GM19035 (cell line): ENCODE measurements around the gene ELMO2.

Experiments
- ATAC-seq: cut with Tn5 transposase; IDR thresholded peaks from one replicate; pipeline ENCODE4 v1.9.1; 2021; ENCODE audit not compliant: unreplicated experiment

Gene ELMO2, protein sequence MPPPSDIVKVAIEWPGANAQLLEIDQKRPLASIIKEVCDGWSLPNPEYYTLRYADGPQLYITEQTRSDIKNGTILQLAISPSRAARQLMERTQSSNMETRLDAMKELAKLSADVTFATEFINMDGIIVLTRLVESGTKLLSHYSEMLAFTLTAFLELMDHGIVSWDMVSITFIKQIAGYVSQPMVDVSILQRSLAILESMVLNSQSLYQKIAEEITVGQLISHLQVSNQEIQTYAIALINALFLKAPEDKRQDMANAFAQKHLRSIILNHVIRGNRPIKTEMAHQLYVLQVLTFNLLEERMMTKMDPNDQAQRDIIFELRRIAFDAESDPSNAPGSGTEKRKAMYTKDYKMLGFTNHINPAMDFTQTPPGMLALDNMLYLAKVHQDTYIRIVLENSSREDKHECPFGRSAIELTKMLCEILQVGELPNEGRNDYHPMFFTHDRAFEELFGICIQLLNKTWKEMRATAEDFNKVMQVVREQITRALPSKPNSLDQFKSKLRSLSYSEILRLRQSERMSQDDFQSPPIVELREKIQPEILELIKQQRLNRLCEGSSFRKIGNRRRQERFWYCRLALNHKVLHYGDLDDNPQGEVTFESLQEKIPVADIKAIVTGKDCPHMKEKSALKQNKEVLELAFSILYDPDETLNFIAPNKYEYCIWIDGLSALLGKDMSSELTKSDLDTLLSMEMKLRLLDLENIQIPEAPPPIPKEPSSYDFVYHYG

DNA sequence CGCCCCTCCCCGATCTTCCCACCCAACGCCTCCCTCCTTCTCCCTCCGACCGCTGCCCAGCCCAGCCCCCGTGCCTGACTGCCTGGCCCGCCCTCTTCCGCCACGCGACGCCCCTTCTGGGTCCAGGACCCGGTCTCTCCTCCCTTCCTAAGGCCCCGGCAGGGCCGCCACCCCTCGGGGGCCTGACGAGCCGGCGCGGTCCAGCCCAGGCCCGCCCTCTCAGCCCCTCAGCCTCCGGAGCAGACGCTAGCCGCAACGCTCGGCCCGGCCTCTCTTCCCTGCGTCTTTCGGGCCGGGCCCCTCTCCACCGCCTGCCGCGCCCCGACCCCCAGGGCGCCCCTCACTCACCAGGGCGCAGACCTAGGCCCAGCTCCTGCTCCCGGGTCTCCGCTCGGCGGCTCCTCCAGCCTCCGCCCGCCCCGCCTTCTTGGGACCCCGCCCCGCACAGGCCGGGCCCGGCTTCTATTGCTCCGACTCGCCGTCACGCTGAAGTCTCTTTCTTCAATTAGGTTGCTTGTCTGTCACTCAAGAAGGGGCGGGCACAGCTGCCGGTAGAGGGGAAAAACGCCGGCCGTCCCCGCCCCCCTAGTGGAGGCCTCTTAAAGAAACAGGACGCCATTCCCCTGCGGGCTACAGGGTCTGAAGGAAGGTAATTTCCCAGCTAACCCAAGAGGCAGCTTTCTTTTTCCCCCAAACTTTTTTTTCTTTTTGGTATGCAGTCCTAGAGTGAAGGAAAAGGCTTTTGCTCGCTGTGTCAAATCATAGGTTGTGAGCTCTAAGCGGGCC is at the start of gene ELMO2:
ELMO2 (minus strand) TSS at position 416 of the 786 bp plus-strand sequence. CDS start 12,133 bp downstream, outside the sequence.
- ATAC-seq: peak; percentile 86

DNA sequence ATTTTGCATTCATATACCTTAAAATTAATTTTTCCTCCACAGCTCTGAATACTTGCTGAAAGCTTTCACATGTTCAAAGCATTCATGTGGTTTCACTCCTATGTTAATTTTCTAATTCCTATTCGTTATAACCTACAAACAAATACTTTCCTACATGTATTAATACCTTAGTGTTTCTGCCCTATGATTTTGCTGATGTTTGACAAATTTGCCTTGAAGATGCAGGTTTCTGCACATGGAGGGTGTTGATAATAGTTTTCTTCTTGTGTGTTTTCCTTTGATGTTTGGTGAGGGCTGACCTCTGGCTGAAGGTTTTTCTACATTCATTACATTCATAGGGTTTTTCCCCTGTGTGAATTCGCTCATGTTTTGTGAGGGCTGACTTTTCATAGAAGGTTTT is 49.3 kb upstream of the ELMO2 start:
- no peak for ATAC-seq

DNA sequence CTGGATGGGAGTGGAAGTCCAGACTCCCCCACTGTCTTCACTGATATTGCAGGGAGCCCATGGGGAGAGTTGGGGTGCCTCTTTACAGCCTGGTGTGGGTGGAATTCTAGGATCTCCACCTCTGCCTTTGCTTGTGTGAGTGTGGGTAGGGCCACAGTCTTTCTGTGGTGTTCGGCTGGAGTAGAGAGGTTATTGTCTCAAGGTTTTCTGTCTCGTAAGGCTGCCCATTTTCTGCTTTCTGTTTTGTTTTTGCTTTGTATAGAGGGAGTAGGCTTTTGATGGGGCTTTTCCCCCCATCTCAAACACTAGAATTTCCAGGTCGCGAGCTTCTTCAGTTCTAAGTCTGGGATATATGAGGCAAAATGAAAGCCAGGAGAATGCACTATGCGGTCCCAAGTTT is 40.4 kb upstream of the ELMO2 start:
- ATAC-seq: no peak

DNA sequence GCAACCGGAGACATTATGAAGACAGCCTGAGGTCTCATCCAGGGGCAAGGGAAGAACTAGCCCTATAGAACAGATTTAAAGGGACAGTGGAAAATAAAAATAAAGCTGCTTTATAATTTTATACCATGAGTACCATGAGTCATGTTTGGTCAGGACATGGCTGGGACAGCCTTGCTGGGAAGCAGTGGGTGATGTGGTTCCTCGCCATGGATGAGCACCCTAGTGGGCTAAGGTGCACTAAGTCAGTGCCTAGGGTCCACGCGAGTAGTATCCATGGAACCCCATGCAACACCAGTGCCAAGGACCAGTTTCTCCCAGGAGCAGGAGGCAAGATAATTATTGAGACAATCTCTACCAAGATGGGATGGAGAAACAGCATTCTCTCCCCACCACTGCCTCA is 33.4 kb upstream of the ELMO2 start:
- no peak for ATAC-seq

DNA sequence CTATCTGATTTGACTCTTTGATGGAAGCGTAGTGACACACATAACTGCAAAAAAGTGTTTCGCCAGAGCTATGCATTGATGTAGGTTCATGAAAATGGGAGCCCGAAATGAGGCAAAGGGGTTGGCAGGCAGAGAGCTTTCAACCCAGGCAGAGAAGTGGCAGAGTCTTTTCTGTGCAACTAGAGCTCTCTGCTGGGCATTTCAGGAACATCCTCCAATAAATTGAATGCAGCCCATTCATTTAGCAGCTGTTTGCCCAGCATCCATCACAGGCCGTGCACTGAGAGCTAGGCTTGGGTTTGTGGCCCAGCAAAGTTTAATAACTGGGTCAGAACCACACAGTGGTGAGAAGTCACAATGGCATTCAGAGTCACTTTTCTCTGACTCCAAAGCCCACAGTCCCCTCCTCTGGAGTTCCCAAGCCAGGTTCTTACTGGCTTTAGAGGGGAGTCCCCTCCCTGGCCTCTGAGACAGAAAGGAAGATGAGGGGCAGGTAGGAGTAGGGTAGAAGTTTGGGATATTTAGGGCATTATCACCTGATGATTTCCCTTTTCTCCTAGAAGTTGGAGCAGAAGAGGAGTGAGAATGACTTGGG is 31.8 kb upstream of the ELMO2 start:
- ATAC-seq: no peak

DNA sequence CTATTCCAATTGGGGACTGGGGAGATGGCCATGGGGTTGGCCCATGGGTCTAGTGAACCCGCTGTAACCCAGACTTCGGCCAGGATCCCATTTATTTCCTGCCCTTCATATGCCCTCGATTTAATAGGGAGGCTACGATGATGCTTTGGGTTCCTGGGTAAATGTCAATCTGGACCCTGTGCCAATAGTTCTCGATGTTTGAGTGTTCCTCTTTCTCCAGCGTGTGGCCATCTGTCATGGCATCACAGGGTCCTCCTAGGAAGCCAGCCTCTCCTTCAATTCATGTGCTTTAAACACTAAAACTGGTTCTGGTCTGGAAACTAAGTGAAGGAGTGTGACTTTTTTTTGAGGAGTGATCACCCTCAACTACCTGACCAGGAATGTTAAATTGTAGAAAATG is 28.7 kb upstream of the ELMO2 start:
- ATAC-seq: no peak

DNA sequence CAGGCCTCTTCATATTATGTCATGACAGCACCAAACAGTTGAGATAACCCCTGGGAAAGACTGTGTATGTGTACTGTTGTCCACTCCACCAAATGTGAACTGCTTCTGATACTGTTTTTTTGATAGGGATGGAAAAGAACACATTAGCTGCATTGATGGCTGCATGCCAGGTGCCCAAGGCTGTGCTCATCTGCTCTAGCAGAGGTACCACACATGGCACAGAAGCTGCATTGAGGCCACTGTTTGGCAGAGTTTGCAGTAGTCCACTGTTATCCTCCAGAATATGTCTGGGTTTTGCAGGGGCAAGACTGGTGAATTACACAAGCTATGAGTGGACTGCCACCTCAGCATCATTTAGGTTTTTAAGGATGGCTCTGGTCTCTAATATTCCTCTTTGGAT is 28.2 kb upstream of the ELMO2 start:
- ATAC-seq: no peak

DNA sequence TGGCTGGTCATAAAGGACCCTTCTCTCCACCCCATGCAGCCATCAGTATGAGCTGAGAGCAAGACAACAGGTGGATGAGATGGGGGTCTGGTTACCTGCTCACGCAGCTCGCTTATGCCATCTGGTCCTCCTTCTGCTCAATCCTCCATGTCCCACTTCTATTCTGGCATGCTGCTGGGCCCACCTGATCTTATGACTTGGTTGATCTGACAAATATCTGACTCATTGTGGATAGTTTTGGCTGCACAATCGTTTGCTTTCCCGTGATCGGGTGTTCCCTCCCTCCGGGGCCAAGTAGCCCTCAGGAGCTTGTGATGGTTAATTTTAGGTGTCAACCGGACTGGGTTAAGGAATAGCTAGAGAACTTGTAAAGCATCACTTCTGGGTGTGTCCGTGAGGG is 26.6 kb upstream of the ELMO2 start:
- ATAC-seq: no peak

DNA sequence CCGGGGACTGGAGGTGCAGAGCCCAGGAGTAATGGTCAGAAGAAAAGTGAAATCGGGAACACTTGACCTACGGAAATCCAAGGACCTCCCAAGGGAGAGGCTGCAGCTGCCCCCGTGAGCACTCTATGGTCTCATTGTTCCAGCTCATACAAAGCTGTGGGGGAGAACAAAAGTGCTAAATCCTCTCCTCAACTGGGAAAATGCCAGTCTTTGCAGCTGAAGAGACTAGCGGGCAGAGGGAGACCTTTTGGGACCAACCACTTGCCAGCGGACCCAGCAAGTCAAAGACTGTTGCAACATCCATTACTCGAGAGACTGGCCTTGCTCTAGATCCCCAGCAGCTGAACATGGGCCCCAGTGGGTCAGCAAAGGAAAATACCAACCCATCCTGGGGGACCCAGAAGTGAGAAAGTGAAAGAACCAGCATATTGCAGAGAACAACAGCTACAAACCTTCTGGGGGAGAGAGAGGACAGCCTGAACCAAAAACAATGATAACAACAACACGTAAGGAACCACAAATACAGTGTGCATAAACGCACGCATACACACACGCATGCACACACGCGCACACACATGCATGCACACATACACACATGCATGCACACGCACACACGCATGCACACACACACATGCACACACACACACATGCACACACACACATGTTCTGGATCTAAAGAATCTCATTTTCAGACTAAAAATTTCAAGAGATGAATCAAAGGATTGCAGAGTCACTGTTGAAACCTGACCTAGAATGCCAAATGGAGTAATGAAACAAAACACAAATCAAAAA is 24.7 kb upstream of the ELMO2 start:
- no peak for ATAC-seq

DNA sequence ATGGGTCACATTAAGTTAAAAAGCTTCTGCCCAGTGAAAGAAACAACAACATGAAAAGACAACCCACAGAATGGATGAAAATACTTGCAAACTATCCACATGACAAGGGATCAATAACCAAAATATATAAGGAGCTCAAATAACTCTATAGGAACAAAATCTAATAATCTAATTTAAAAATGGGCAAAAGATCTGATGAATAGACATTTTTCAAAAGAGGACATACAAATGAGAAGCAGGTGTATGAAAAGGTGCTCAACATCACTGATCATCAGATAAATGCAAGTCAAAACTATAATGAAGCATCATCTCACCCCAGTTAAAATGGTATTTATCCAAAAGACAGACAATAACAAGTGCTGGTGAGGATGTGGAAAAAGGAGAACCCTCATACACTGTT is 21.0 kb upstream of the ELMO2 start:
- ATAC-seq: no peak

DNA sequence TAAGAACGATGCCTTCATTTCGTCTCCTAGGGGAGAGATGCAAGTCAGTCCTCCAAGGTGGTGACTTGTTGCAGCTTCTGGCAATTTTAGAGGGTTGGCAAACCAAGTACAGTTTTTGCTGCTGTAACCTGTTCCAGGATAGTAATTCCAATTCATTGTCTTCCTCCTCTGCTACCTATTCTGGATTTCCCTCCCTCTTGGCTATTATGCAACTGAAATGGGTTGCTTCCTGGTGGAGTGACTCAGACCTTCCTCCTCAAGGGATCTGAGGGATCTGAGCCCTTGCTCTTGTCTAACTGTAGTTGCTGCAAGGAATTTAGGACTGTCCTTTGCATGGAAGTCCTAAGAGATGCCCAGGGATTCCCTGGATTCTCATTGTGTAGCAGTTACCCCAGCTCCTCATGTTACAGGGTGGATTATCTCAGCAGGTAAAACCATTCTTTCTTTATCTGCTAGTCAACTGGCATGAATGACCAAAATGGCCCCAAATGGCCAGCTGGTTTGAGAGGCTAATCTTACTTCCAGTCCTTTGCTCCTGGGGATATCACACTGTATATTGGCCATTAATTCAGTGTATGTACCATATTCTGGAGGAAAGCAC is 17.6 kb upstream of the ELMO2 start:
- no peak for ATAC-seq

DNA sequence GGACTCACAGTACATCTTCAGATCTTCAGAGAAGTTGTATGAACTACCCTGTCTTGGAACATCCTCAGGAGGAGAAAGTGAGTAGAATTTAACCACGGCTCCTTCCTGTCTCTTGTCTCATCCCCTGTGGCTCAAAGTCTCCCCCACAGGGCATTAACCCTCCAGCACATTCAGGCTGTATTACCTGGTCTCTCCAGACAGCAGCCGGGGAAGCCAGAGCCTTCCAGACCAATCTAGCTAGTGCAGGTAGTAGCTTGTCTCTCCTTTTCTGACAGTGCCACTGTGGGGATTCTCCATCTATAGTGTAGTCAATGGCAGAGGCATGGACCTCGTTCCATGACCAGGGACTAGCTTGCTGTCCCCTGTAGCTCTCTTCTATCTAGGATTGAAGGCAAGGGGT is 16.9 kb upstream of the ELMO2 start:
- ATAC-seq: no peak

DNA sequence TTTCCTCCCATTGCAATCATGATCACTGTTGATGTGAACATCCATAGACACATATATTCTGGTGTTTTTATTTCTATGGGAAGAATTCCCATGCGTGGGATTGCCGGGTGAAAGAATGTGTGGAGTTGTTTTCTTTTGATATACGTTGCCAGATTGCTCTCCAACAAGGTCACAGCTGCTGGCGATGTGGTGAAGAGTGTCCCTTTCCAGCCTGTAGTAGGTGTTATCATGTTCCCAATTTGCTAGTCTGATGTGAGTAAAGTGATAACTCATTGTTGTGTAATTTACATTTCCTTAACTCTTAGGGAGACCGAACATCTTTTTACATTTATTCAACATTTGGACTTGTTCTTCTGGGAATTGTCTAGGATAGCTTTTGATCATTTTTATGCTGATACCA is 14.5 kb upstream of the ELMO2 start:
- ATAC-seq: no peak

DNA sequence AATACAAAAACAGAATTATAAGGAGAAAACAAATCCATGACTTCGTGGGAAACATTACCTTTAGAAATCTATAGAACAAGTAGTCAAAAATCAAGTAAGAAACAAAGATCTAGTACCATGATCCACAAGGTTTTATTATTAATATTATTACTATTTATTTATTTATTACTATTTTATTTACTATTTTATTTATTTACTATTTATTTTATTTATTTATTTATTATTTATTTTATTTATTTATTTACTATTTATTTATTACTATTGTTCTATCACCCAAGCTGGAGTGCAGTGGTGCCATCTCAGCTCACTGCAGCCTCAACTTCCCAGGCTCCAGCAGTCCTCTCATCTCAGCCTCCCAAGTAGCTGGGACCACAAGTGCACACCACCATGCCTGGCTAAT is 13.5 kb upstream of the ELMO2 start:
- ATAC-seq: no peak

DNA sequence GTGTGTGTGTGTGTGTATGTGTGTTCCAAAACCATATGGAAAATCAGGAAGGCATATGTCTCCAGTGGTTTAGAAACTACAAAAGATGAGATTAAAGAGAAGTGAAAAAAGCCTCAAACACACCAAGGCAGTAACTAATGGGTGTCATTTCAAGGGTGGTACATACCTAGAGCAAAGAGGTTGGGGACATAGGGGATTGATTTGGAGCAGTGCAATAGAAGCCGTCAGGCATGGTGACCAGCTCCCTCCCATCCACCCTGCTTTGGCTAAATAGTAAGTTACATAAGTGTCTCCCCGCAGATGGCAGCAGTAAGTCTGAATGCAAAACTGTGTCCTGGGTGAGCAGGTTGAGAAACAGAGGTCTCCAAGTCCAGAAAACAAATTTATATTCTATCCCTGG is 10.4 kb upstream of the ELMO2 start:
- no peak for ATAC-seq

DNA sequence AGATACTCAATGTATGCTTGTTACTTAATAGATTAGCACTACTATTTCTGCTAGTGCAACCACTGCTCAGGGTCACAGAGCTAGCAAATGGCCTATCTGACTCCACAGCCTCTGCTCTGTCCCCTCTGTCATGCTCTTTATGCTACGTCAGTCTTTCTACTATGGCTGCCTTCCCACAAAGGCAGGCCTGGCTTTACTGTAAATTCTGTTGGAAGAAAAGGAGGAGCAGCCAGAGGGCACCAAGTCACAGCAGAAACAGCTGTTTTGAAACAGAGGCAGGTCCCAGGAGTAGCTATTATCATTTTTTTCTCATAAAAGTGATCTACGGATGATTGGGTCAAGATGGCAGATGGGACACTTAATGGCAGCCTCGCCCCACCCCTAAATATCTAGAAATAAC is 10.0 kb upstream of the ELMO2 start:
- no peak for ATAC-seq

DNA sequence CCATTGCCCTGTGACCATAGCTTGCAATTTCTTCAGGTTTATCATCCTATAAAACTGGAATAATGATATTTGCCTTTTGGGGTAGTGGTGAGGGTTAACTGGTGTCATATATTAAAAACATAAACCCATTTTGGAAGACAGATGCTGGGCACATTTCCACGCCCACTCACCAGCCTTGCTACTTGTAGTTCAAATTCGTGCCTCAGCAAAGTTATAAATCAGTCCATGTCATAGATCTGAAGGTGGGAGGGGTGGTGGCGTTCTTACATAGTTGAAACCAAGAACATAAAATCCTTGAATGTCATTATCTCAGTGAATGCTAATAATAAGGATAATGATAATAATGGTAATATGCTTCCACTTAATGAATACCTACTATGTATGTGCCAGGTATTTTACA is 9.4 kb upstream of the ELMO2 start:
- ATAC-seq: no peak

DNA sequence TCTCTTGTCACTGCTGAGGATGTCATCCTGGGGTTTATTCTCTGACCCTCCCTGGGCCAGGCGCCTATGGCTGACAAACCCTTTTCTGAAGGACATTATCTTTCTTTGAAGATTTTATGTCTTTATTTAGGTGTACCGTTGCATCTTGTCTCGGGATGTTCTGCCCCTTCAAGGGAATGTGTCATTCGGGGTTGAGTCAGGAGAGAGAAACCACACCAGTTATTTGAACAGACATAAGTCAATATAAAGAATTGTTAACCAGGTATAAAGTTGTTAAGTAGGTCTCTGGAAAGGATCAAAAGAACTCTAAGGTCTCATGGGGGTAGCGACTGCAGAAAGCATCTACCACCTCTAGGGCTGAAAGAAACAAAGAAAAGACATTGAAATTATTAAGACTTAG is 8.2 kb upstream of the ELMO2 start:
- no peak for ATAC-seq

DNA sequence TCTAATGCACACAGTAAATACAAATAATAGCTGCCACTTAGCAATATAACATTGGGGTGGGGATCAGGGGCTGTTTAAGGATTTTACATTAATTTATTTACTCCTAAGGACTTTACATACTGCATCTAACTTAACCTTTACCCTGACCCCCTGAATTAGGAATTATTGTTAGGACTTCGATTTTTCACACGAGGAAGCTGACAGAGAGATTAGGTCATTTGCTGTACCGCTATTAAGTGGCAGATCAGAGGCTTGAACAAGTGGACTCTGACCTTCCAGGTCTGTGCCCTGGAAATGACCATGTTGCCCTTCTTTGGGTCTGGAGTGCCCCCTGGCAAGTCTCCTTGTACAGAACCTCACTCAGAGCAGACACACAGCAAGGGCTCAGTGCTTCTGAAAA is 5.2 kb upstream of the ELMO2 start:
- no peak for ATAC-seq

DNA sequence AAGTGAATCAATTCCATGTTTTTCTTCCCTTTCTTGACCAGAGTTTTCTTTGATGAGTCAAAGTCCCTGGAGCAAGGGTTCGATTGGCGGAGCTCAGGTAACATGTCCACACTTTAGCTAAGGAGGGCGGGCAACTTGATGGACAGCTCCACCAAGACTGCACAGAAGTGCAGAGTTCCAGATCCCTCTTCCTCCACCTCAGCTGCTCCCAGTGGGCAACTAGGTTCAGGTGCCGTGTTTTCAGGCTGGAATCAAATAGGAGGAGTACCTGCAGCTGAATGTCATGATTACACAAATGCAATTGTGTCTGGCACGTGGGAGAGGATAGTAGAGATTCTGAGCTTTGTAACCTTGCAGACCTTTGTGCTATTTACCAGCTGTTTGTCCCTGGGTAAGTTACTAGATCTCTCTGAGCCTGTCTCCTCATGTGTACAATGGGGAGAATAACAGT is 1.9 kb upstream of the ELMO2 start:
- no peak for ATAC-seq
